ENCODE measurements around the gene NSF. TPM values are rescaled to one million over a fixed set of nuclear protein-coding genes. Genes with fewer than 3 reads are reported as not detected.
"Not testable (repeated sequence)": the region's sequence is repeated elsewhere in the genome, so short reads cannot be mapped to it uniquely, and the experiment has no call there.

Gene NSF
- total and polyA plus RNA-seq, 2 donors (not counting 1 experiment from before 2014, with no cell fraction given), result 65.5 to 66.7 TPM

- H3K79me2 ChIP-seq (ENCODE audit: control insufficient read depth, insufficient read depth, low read length); H2AFZ ChIP-seq (ENCODE audit: low read length); H4K20me1 ChIP-seq (ENCODE audit: control insufficient read depth, extremely low read depth, insufficient read depth, low read length); DNase-seq (ENCODE audit: low read depth in 2 of 2); H3K4me2 ChIP-seq (ENCODE audit: extremely low read depth, insufficient read depth, low read length); H3K36me3 ChIP-seq (ENCODE audit: control insufficient read depth, insufficient read depth, low read length); H3K9ac ChIP-seq (ENCODE audit: insufficient read depth, low read length); H3K4me3 ChIP-seq (replicated peaks in 1 of 4; ENCODE audit: control extremely low read depth in 1 of 4, insufficient read depth in 1 of 4, low read depth in 3 of 4, low read length in 4 of 4); H3K27ac ChIP-seq (ENCODE audit: insufficient read depth, low read length); H3K9me3 ChIP-seq (ENCODE audit: control insufficient read depth, insufficient read depth, low read depth, low read length); H3K4me1 ChIP-seq (ENCODE audit: control insufficient read depth, extremely low read depth, insufficient read depth, low read length); H3K27me3 ChIP-seq (ENCODE audit: control insufficient read depth, insufficient read depth, low read length): not testable (repeated sequence)
Measured at GRCh38 chr17:46600767-46601166, 10.3 kb downstream of the NSF start.

- not testable (repeated sequence) for H4K20me1 ChIP-seq (ENCODE audit: control insufficient read depth, extremely low read depth, insufficient read depth, low read length); H3K9ac ChIP-seq (ENCODE audit: insufficient read depth, low read length); H3K27ac ChIP-seq (ENCODE audit: insufficient read depth, low read length); H3K9me3 ChIP-seq (ENCODE audit: control insufficient read depth, insufficient read depth, low read depth, low read length); H2AFZ ChIP-seq (ENCODE audit: low read length); H3K27me3 ChIP-seq (ENCODE audit: control insufficient read depth, insufficient read depth, low read length); H3K79me2 ChIP-seq (ENCODE audit: control insufficient read depth, insufficient read depth, low read length); DNase-seq (ENCODE audit: low read depth in 2 of 2); H3K4me3 ChIP-seq (replicated peaks in 1 of 4; ENCODE audit: control extremely low read depth in 1 of 4, insufficient read depth in 1 of 4, low read depth in 3 of 4, low read length in 4 of 4); H3K4me1 ChIP-seq (ENCODE audit: control insufficient read depth, extremely low read depth, insufficient read depth, low read length); H3K4me2 ChIP-seq (ENCODE audit: extremely low read depth, insufficient read depth, low read length); H3K36me3 ChIP-seq (ENCODE audit: control insufficient read depth, insufficient read depth, low read length)
Measured at GRCh38 chr17:46603125-46603524, 12.7 kb downstream of the NSF start.

- not testable (repeated sequence) for DNase-seq (ENCODE audit: low read depth in 2 of 2); H3K27me3 ChIP-seq (ENCODE audit: control insufficient read depth, insufficient read depth, low read length); H3K4me2 ChIP-seq (ENCODE audit: extremely low read depth, insufficient read depth, low read length); H3K79me2 ChIP-seq (ENCODE audit: control insufficient read depth, insufficient read depth, low read length); H4K20me1 ChIP-seq (ENCODE audit: control insufficient read depth, extremely low read depth, insufficient read depth, low read length); H3K4me1 ChIP-seq (ENCODE audit: control insufficient read depth, extremely low read depth, insufficient read depth, low read length); H3K27ac ChIP-seq (ENCODE audit: insufficient read depth, low read length); H3K9ac ChIP-seq (ENCODE audit: insufficient read depth, low read length); H3K4me3 ChIP-seq (replicated peaks in 1 of 4; ENCODE audit: control extremely low read depth in 1 of 4, insufficient read depth in 1 of 4, low read depth in 3 of 4, low read length in 4 of 4); H2AFZ ChIP-seq (ENCODE audit: low read length); H3K36me3 ChIP-seq (ENCODE audit: control insufficient read depth, insufficient read depth, low read length); H3K9me3 ChIP-seq (ENCODE audit: control insufficient read depth, insufficient read depth, low read depth, low read length)
Measured at GRCh38 chr17:46611304-46611703, 20.8 kb downstream of the NSF start.

GRCh38 chr17:46613876-46614275 lies 23.4 kb downstream of the NSF start:
- DNase-seq (ENCODE audit: low read depth in 2 of 2); H3K9me3 ChIP-seq (ENCODE audit: control insufficient read depth, insufficient read depth, low read depth, low read length); H4K20me1 ChIP-seq (ENCODE audit: control insufficient read depth, extremely low read depth, insufficient read depth, low read length); H3K4me1 ChIP-seq (ENCODE audit: control insufficient read depth, extremely low read depth, insufficient read depth, low read length); H2AFZ ChIP-seq (ENCODE audit: low read length); H3K4me2 ChIP-seq (ENCODE audit: extremely low read depth, insufficient read depth, low read length); H3K36me3 ChIP-seq (ENCODE audit: control insufficient read depth, insufficient read depth, low read length); H3K79me2 ChIP-seq (ENCODE audit: control insufficient read depth, insufficient read depth, low read length); H3K4me3 ChIP-seq (replicated peaks in 1 of 4; ENCODE audit: control extremely low read depth in 1 of 4, insufficient read depth in 1 of 4, low read depth in 3 of 4, low read length in 4 of 4); H3K9ac ChIP-seq (ENCODE audit: insufficient read depth, low read length); H3K27me3 ChIP-seq (ENCODE audit: control insufficient read depth, insufficient read depth, low read length); H3K27ac ChIP-seq (ENCODE audit: insufficient read depth, low read length): not testable (repeated sequence)

- H3K4me3 ChIP-seq (replicated peaks in 1 of 4; ENCODE audit: control extremely low read depth in 1 of 4, insufficient read depth in 1 of 4, low read depth in 3 of 4, low read length in 4 of 4); H3K4me2 ChIP-seq (ENCODE audit: extremely low read depth, insufficient read depth, low read length); H3K4me1 ChIP-seq (ENCODE audit: control insufficient read depth, extremely low read depth, insufficient read depth, low read length); DNase-seq (ENCODE audit: low read depth in 2 of 2); H3K79me2 ChIP-seq (ENCODE audit: control insufficient read depth, insufficient read depth, low read length); H3K27ac ChIP-seq (ENCODE audit: insufficient read depth, low read length); H3K9ac ChIP-seq (ENCODE audit: insufficient read depth, low read length); H4K20me1 ChIP-seq (ENCODE audit: control insufficient read depth, extremely low read depth, insufficient read depth, low read length); H2AFZ ChIP-seq (ENCODE audit: low read length); H3K36me3 ChIP-seq (ENCODE audit: control insufficient read depth, insufficient read depth, low read length); H3K9me3 ChIP-seq (ENCODE audit: control insufficient read depth, insufficient read depth, low read depth, low read length); H3K27me3 ChIP-seq (ENCODE audit: control insufficient read depth, insufficient read depth, low read length): not testable (repeated sequence)
Measured at GRCh38 chr17:46617121-46617520, 26.7 kb downstream of the NSF start.

- H3K9ac ChIP-seq (ENCODE audit: insufficient read depth, low read length); H3K27me3 ChIP-seq (ENCODE audit: control insufficient read depth, insufficient read depth, low read length); DNase-seq (ENCODE audit: low read depth in 2 of 2); H3K4me2 ChIP-seq (ENCODE audit: extremely low read depth, insufficient read depth, low read length); H3K27ac ChIP-seq (ENCODE audit: insufficient read depth, low read length); H2AFZ ChIP-seq (ENCODE audit: low read length); H4K20me1 ChIP-seq (ENCODE audit: control insufficient read depth, extremely low read depth, insufficient read depth, low read length); H3K4me1 ChIP-seq (ENCODE audit: control insufficient read depth, extremely low read depth, insufficient read depth, low read length); H3K4me3 ChIP-seq (replicated peaks in 1 of 4; ENCODE audit: control extremely low read depth in 1 of 4, insufficient read depth in 1 of 4, low read depth in 3 of 4, low read length in 4 of 4); H3K9me3 ChIP-seq (ENCODE audit: control insufficient read depth, insufficient read depth, low read depth, low read length); H3K79me2 ChIP-seq (ENCODE audit: control insufficient read depth, insufficient read depth, low read length); H3K36me3 ChIP-seq (ENCODE audit: control insufficient read depth, insufficient read depth, low read length): not testable (repeated sequence)
Measured at GRCh38 chr17:46618975-46619374, 28.5 kb downstream of the NSF start.

- H3K4me2 ChIP-seq (ENCODE audit: extremely low read depth, insufficient read depth, low read length); H3K79me2 ChIP-seq (ENCODE audit: control insufficient read depth, insufficient read depth, low read length); DNase-seq (ENCODE audit: low read depth in 2 of 2); H2AFZ ChIP-seq (ENCODE audit: low read length); H3K4me1 ChIP-seq (ENCODE audit: control insufficient read depth, extremely low read depth, insufficient read depth, low read length); H3K4me3 ChIP-seq (replicated peaks in 1 of 4; ENCODE audit: control extremely low read depth in 1 of 4, insufficient read depth in 1 of 4, low read depth in 3 of 4, low read length in 4 of 4); H3K36me3 ChIP-seq (ENCODE audit: control insufficient read depth, insufficient read depth, low read length); H3K9me3 ChIP-seq (ENCODE audit: control insufficient read depth, insufficient read depth, low read depth, low read length); H3K27ac ChIP-seq (ENCODE audit: insufficient read depth, low read length); H3K27me3 ChIP-seq (ENCODE audit: control insufficient read depth, insufficient read depth, low read length); H4K20me1 ChIP-seq (ENCODE audit: control insufficient read depth, extremely low read depth, insufficient read depth, low read length); H3K9ac ChIP-seq (ENCODE audit: insufficient read depth, low read length): not testable (repeated sequence)
Measured at GRCh38 chr17:46623790-46624189, 33.3 kb downstream of the NSF start.
